Loucy (cell line): ENCODE measurements around the gene NRIP2.
A peak's percentile ranks its signal among the peaks of the same experiment; 100 is the strongest.

Source experiments
- H2AFZ ChIP-seq: fragments of 200-600 bp; sonication (generic); 2 replicates; pipeline ENCODE4 v1.6.0; 2016; ENCODE audit warnings: antibody characterized with exemption, mild to moderate bottlenecking, low read length, moderate library complexity
- H3F3A ChIP-seq: fragments of 200-600 bp; 2 replicates; pipeline ENCODE4 v1.6.0; 2016; ENCODE audit warnings: antibody characterized with exemption, low read depth, mild to moderate bottlenecking
- H3K27me3 ChIP-seq: fragments of 200-600 bp; sonication (generic); 2 replicates; pipeline ENCODE4 v1.6.1; 2014; ENCODE audit warnings: low read length, mild to moderate bottlenecking; ENCODE audit not compliant: insufficient read depth, poor library complexity, severe bottlenecking
- H3K36me3 ChIP-seq: fragments of 200-600 bp; sonication (generic); 2 replicates; pipeline ENCODE4 v1.6.1; 2016; ENCODE audit warnings: low read length; ENCODE audit not compliant: insufficient read depth
- H3K4me1 ChIP-seq: fragments of 200-600 bp; sonication (generic); 2 replicates; pipeline ENCODE4 v1.5.1; 2014; ENCODE audit warnings: low read length, mild to moderate bottlenecking; ENCODE audit not compliant: insufficient read depth, poor library complexity, severe bottlenecking
- H3K4me2 ChIP-seq: fragments of 200-600 bp; sonication (generic); 2 replicates; pipeline ENCODE4 v1.6.0; 2014; ENCODE audit warnings: antibody characterized with exemption, low read length, low read depth, mild to moderate bottlenecking; ENCODE audit not compliant: poor library complexity, severe bottlenecking
- H3K4me3 ChIP-seq: fragments of 200-600 bp; sonication (generic); 2 replicates; pipeline ENCODE4 v1.5.1; 2014; ENCODE audit warnings: low read length, mild to moderate bottlenecking, mixed read lengths; ENCODE audit not compliant: poor library complexity, severe bottlenecking
- H3K79me2 ChIP-seq: fragments of 200-600 bp; sonication (generic); 2 replicates; pipeline ENCODE4 v1.6.1; 2014; ENCODE audit warnings: low read length; ENCODE audit not compliant: insufficient read depth
- H3K9ac ChIP-seq: fragments of 200-600 bp; sonication (generic); 2 replicates; pipeline ENCODE4 v1.6.0; 2014; ENCODE audit warnings: mild to moderate bottlenecking, low read depth, low read length, moderate library complexity; ENCODE audit not compliant: poor library complexity, severe bottlenecking
- H3K9me2 ChIP-seq: fragments of 200-600 bp; sonication (generic); replicated peaks from 2 replicates; pipeline ENCODE4 v1.6.1; 2016; ENCODE audit warnings: low read depth, low read length, mixed read lengths
- H3K9me3 ChIP-seq: fragments of 200-600 bp; sonication (generic); 2 replicates; pipeline ENCODE4 v1.6.1; 2014; ENCODE audit warnings: mild to moderate bottlenecking, antibody characterized with exemption, low read length, low read depth; ENCODE audit not compliant: insufficient read depth
- H4K20me1 ChIP-seq: fragments of 200-600 bp; sonication (generic); 2 replicates; pipeline ENCODE4 v1.6.0; 2014; ENCODE audit warnings: antibody characterized with exemption, low read length, mild to moderate bottlenecking; ENCODE audit not compliant: insufficient read depth, poor library complexity, severe bottlenecking
- EZH2phosphoT487 ChIP-seq: fragments of 200-600 bp; IDR thresholded peaks from 2 replicates; pipeline ENCODE4 v1.6.1; 2018; ENCODE audit warnings: antibody characterized with exemption, mild to moderate bottlenecking, moderate library complexity, borderline replicate concordance
- TF ChIP-seq, protein P1 (sequence below): fragments of 200-600 bp; sonication (generic); conservative IDR thresholded peaks from 2 replicates; pipeline ENCODE4 v1.5.1; 2014; ENCODE audit warnings: mild to moderate bottlenecking, antibody characterized with exemption, low read length

The NRIP2 gene

DNA sequence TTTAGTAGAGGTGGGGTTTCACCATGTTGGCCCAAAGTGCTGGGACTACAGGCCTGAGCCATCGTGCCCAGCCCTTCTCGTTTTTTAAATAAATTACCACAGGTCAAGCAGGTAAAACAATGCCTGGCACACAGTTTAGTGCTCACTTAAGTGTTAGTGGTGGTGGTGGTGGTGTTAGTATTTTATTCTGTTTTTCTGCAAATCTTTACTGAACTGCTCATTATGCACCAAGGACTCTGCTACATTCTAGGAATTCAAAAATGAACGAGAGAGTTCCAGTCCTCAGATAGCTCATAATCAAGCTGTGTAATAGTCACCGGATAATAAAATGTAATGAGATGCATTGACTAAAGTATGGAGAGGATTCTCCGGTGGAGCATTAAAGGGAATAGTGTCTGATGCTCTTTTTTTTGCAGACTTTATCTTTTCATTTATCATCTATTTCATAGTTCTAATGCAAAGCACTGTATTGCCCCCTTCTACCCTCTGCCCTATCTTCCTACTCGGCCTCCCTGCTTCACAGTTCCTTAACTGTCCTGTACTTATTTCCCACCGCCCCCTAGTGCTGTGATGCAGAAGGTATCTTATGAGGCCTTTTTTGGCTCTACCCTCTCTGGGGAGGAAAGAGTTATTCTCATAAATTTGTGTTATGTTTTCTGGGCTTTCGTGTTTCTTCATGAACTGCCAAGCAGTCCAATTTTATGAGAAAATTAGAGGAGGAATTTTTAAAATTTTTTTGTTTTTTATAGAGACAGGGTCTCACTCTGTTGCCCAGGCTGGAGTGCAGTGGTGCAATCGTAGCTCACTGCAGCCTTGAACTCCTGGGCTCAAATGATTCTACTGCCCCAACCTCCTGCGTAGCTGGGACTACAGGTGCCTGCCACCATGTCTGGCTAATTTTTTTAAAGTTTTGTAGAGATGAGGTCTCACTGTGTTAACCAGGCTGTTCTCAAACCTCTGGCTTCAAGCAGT, 21.3 kb downstream of the NRIP2 start:
- peak overlapping the region; percentile 84 for H3K9ac ChIP-seq
- peaks cover 34% of the 10 kb centered on the region for H3K79me2 ChIP-seq
- no peaks in the 10 kb centered on the region for H4K20me1 ChIP-seq
- H3F3A ChIP-seq, result no peaks in the 10 kb centered on the region
- H3K4me3 ChIP-seq, result peak overlapping the region; percentile 89
- H3K9me2 ChIP-seq, result no peaks in the 10 kb centered on the region
- peak overlapping the region; percentile 94 for H3K4me2 ChIP-seq
- peaks cover 5% of the 10 kb centered on the region; the same call in 1 of the 2 replicates for H3K36me3 ChIP-seq
- H3K27me3 ChIP-seq, result no peaks in the 10 kb centered on the region
- no peak for TF ChIP-seq EZH2phosphoT487
- TF ChIP-seq, protein P1, sequence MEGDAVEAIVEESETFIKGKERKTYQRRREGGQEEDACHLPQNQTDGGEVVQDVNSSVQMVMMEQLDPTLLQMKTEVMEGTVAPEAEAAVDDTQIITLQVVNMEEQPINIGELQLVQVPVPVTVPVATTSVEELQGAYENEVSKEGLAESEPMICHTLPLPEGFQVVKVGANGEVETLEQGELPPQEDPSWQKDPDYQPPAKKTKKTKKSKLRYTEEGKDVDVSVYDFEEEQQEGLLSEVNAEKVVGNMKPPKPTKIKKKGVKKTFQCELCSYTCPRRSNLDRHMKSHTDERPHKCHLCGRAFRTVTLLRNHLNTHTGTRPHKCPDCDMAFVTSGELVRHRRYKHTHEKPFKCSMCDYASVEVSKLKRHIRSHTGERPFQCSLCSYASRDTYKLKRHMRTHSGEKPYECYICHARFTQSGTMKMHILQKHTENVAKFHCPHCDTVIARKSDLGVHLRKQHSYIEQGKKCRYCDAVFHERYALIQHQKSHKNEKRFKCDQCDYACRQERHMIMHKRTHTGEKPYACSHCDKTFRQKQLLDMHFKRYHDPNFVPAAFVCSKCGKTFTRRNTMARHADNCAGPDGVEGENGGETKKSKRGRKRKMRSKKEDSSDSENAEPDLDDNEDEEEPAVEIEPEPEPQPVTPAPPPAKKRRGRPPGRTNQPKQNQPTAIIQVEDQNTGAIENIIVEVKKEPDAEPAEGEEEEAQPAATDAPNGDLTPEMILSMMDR, result peak; percentile 79
- peak overlapping the region; percentile 98 for H2AFZ ChIP-seq
- H3K9me3 ChIP-seq, result no peaks in the 10 kb centered on the region
- H3K4me1 ChIP-seq, result no peaks in the 10 kb centered on the region

DNA sequence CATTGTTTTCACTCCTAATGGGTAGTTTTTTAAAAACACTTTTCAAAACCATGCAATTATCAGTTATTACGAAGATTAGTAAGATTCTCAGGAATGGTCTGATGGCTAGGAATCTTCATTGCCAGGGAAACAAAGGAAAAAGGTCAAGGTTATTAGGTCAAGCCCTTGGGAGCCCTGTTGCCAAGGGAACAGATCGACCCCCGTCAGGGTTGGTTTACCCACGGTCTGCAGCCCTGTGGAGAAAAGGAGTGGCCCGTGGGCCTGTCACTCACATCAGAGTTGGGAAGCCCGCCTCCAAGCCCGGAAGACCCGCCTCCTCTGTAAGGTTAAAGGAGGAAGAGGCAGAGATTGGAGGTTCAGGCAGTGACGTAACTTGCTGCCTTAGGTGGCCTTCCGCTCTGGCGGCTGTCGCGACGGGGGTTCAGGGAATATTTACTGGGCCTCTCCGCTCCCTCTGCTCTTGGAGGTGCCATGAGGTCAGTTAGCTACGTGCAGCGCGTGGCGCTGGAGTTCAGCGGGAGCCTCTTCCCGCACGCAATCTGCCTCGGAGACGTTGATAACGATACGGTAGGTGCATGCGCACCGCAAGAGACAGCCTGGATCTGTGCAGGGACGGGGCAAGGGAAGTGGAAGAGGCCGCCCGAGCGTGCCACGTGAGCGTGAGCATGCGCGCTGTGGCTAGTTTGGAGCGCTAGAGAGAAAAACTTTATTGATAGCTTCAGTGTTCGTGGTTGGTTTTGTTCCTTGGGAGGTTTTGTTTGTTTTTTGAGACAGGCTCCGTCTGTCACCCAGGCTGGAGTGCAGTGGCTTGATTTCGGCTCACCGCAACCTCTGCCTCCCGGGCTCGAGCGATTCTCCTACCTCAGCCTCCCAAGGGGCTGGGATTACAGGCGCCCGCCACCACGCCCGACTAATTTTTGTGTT, 22.3 kb downstream of the NRIP2 start, which contains the start of gene ITFG2:
TSS of gene ITFG2 (plus strand) at position 379 of the 924 bp plus-strand sequence. CDS start at position 472, 93 bp downstream.
- Histone ChIP-seq H2AFZ (peak within 1 kb of the TSS; percentile 98), H3K4me2 (peak within 1 kb of the TSS; percentile 94), H3K79me2 (peaks cover 34% of the 10 kb centered on the region), H3F3A (no peaks in the 10 kb centered on the region), H3K9me3 (no peaks in the 10 kb centered on the region), H3K4me3 (peak within 1 kb of the TSS; percentile 89), H3K27me3 (no peaks in the 10 kb centered on the region), H3K4me1 (no peaks in the 10 kb centered on the region), H3K9ac (peak within 1 kb of the TSS; percentile 84), H4K20me1 (no peaks in the 10 kb centered on the region), H3K9me2 (no peaks in the 10 kb centered on the region), H3K36me3 (no peaks in the 10 kb centered on the region)
- TF ChIP-seq, protein P1, result no peak
- no peak for TF ChIP-seq EZH2phosphoT487

DNA sequence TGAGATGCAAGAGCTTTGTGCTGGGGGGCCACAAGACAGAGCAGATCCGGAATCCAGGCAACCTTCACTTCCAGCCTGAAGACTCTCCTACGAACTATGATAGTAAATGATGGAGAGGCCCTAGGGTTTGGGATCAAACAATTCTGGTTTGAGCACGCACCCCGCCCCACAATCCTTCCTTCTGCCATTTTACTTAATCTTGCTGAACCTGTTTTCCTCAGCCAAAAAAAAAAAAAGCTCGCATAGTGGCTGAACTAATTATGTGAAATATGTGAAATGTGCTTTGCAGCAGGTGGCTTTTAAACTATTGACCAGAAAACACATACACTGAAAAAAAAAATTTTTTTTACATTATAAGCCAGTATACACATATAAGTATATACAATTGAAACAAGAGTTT, 23.0 kb downstream of the NRIP2 start:
- peak overlapping the region; percentile 84 for H3K9ac ChIP-seq
- peak overlapping the region; percentile 94 for H3K4me2 ChIP-seq
- peak overlapping the region; percentile 84; the same call in 1 of the 2 replicates for H2AFZ ChIP-seq

More for the DNA sequence above, 23.0 kb downstream of the NRIP2 start:
- TF ChIP-seq, protein P1, result no peak
- no peak for TF ChIP-seq EZH2phosphoT487
- Histone ChIP-seq H3K36me3 (no peaks in the 10 kb centered on the region), H3F3A (no peaks in the 10 kb centered on the region), H3K79me2 (peaks cover 34% of the 10 kb centered on the region), H4K20me1 (no peaks in the 10 kb centered on the region), H3K9me3 (no peaks in the 10 kb centered on the region), H3K9me2 (no peaks in the 10 kb centered on the region), H3K4me1 (no peaks in the 10 kb centered on the region), H3K4me3 (peak overlapping the region; percentile 89), H3K27me3 (no peaks in the 10 kb centered on the region)
